Body of pancreas (tissue), 4 donors: Measurements from ENCODE around the gene HNRNPC. TPM values are rescaled to one million over a fixed set of nuclear protein-coding genes. Genes with fewer than 3 reads are reported as not detected.
"Not testable (repeated sequence)": the region's sequence is repeated elsewhere in the genome, so short reads cannot be mapped to it uniquely, and the experiment has no call there.

Source experiments
- ATAC-seq: fragments of 150-250 bp; one replicate; pipeline ENCODE4 v1.9.1; 2016
- DNase-seq, 4 donors: peaks; one replicate each; pipeline ENCODE4 v3.0.0-alpha.2; 2019
- H3K27ac ChIP-seq, 4 donors: fragments of 200-600 bp; sonication (generic); 1 replicate in 3 of 4; 2 replicates in 1 of 4; pipeline versions ENCODE4 v1.5.1 to v1.6.1; 2016 to 2019; ENCODE audit warnings: mild to moderate bottlenecking in 1 of 4, mixed read lengths in 1 of 4, moderate library complexity in 1 of 4
- H3K27me3 ChIP-seq, 2 donors: fragments of 200-600 bp; sonication (generic); one replicate each; pipeline ENCODE4 v1.6.0; 2016; ENCODE audit warnings: mild to moderate bottlenecking in 1 of 2
- H3K36me3 ChIP-seq, 2 donors: fragments of 200-600 bp; sonication (generic); replicated peaks in 1 of 2; 2 replicates each; pipeline ENCODE4 v1.5.1; 2016; ENCODE audit warnings: low read depth in 2 of 2; ENCODE audit not compliant: insufficient read depth in 1 of 2
- H3K4me1 ChIP-seq: fragments of 200-600 bp; sonication (generic); one replicate; pipeline ENCODE4 v1.6.0; 2016
- H3K4me3 ChIP-seq, 2 donors: fragments of 200-600 bp; sonication (generic); 1 replicate in 1 of 2; 2 replicates in 1 of 2; pipeline ENCODE4 v1.5.1; 2016 to 2019
- H3K9me3 ChIP-seq, 3 donors: fragments of 200-600 bp; sonication (generic); 1 replicate in 2 of 3; 2 replicates in 1 of 3; pipeline ENCODE4 v1.5.1; 2016
- POLR2A ChIP-seq, 3 donors: fragments of 450-650 bp; IDR thresholded peaks; one replicate each; pipeline ENCODE4 v1.6.1; 2016; ENCODE audit warnings: antibody characterized with exemption in 3 of 3, mild to moderate bottlenecking in 2 of 3
- WGBS, 2 donors: methylation state at CpG; one replicate each; pipeline ENCODE4 v1.1.5; 2017; 5-methylcytosine and 5-hydroxymethylcytosine counted together
- intact Hi-C: fragments of 100-400 bp; cut with DNase I; formaldehyde crosslinking; loops from one replicate; pipeline ENCODE4 v1.15.1; 2023
- total RNA-seq, 2 donors: library from RNA; depleted of rRNA; stranded (reverse); fragments of >200 nt; gene quantifications; one replicate each; pipeline ENCODE4 v1.1.0, GENCODE V29; 2016
- TF ChIP-seq, protein P1 (sequence below), 7 experiments: fragments of 450-650 bp in 4 of 7; fragments of 200-600 bp in 3 of 7; sonication (generic) in 3 of 7; IDR thresholded peaks; one replicate each; pipeline ENCODE4 v1.5.1; 2016 to 2019; ENCODE audit warnings: antibody characterized with exemption in 7 of 7

HNRNPC gene
- total RNA-seq, 2 donors from 2014 or later, result 245 to 251 TPM

- H3K27me3 ChIP-seq, result no peaks in the 10 kb centered on the region
- no peaks in the 10 kb centered on the region for H3K9me3 ChIP-seq
- DNase-seq (no peak), ATAC-seq (no peak)
- no peak overlapping the region for H3K4me3 ChIP-seq
- peak overlapping the region in 1 of 4 donors; percentile 29 for H3K27ac ChIP-seq
- peaks cover 0 to 7% of the 10 kb centered on the region in 2 donors for H3K36me3 ChIP-seq
- TF ChIP-seq, protein P1, sequence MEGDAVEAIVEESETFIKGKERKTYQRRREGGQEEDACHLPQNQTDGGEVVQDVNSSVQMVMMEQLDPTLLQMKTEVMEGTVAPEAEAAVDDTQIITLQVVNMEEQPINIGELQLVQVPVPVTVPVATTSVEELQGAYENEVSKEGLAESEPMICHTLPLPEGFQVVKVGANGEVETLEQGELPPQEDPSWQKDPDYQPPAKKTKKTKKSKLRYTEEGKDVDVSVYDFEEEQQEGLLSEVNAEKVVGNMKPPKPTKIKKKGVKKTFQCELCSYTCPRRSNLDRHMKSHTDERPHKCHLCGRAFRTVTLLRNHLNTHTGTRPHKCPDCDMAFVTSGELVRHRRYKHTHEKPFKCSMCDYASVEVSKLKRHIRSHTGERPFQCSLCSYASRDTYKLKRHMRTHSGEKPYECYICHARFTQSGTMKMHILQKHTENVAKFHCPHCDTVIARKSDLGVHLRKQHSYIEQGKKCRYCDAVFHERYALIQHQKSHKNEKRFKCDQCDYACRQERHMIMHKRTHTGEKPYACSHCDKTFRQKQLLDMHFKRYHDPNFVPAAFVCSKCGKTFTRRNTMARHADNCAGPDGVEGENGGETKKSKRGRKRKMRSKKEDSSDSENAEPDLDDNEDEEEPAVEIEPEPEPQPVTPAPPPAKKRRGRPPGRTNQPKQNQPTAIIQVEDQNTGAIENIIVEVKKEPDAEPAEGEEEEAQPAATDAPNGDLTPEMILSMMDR (IDR thresholded peaks at IDR 0.05), result no peak
- TF ChIP-seq POLR2A (IDR thresholded peaks at IDR 0.05), result no peak
- peaks cover 70% of the 10 kb centered on the region for H3K4me1 ChIP-seq
- 72 to 85% methylated on average over 10 of the region's 10 CpGs for WGBS, 2 donors
- intact Hi-C loops, result no loop called here
Observed at GRCh38 chr14:21258005-21258888, 11.0 kb downstream of the HNRNPC start.

- peaks cover 71% of the 10 kb centered on the region for H3K4me1 ChIP-seq
Observed at GRCh38 chr14:21257394-21257909, 11.8 kb downstream of the HNRNPC start.

GRCh38 chr14:21256539-21257393, 12.5 kb downstream of the HNRNPC start:
- no peak overlapping the region for H3K27ac ChIP-seq
- 88 to 90% methylated on average over 10 of the region's 10 CpGs for WGBS, 2 donors
- H3K4me3 ChIP-seq, result no peak overlapping the region
- H3K27me3 ChIP-seq, result no peaks in the 10 kb centered on the region
- H3K9me3 ChIP-seq, result no peaks in the 10 kb centered on the region
- H3K36me3 ChIP-seq, result peaks cover 0 to 5% of the 10 kb centered on the region in 2 donors
- no peak for DNase-seq
- TF ChIP-seq POLR2A (IDR thresholded peaks at IDR 0.05), result no peak
- TF ChIP-seq, protein P1 (IDR thresholded peaks at IDR 0.05), result no peak
- intact Hi-C loops, result no loop called here
- no peak for ATAC-seq
- H3K4me1 ChIP-seq, result peaks cover 69% of the 10 kb centered on the region

More at GRCh38 chr14:21257394-21257909, 11.8 kb downstream of the HNRNPC start:
- peaks cover 0 to 5% of the 10 kb centered on the region in 2 donors for H3K36me3 ChIP-seq
- no peaks in the 10 kb centered on the region for H3K9me3 ChIP-seq
- H3K27me3 ChIP-seq, result no peaks in the 10 kb centered on the region
- ATAC-seq, result no peak
- no peak for TF ChIP-seq POLR2A (IDR thresholded peaks at IDR 0.05)
- TF ChIP-seq, protein P1 (IDR thresholded peaks at IDR 0.05), result no peak
- no peak overlapping the region for H3K4me3 ChIP-seq
- no peak for DNase-seq
- intact Hi-C loops, result no loop called here
- peak overlapping the region in 1 of 4 donors; percentile 29 for H3K27ac ChIP-seq
- WGBS, 2 donors, result 30 to 32% methylated on average over 7 of the region's 7 CpGs

DNA sequence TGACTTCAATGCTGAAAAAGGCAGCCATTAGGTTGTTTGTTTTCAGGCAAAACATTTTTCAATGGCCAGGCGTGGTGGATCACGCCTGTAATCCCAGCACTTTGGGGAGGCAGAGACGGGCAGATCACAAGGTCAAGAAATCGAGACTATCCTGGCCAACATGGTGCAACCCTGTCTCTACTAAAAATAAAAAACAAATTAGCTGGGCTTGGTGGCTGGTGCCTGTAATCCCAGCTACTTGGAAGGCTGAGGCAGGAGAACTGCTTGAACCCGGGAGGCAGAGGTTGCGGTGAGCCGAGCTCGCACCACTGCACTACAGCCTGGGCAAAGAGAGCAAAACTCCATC, 13.2 kb downstream of the HNRNPC start:
- H3K36me3 ChIP-seq, H3K4me3 ChIP-seq, H3K27me3 ChIP-seq, H3K9me3 ChIP-seq, DNase-seq, ATAC-seq, intact Hi-C loops: not testable (repeated sequence)
- WGBS, 2 donors, result 78 to 90% methylated on average over 8 of the region's 8 CpGs
- peak overlapping the region in 1 of 4 donors; percentile 11 for H3K27ac ChIP-seq
- H3K4me1 ChIP-seq, result peaks cover 62% of the 10 kb centered on the region
